HEK293 (cell line): ENCODE results near the gene LRRC59.

Experiments
- CTCF ChIA-PET: fragments of 350-600 bp; formaldehyde crosslinking; extraction: SDS; loops from one replicate; lab custom pipeline; 2021; ENCODE audit warnings: antibody characterized with exemption; lab: Yijun Ruan, JAX
- POLR2A ChIA-PET: fragments of 300-600 bp; formaldehyde crosslinking; extraction: SDS; loops from one replicate; lab custom pipeline; 2020; ENCODE audit warnings: antibody characterized with exemption, inconsistent platforms; lab: Yijun Ruan, JAX
- H3K27ac ChIP-seq: fragments of 200-500 bp; sonication (Bioruptor generic); 2 replicates; pipeline ENCODE4 v1.5.1; 2014; ENCODE audit warnings: low read depth, low read length, control low read depth, inconsistent platforms; ENCODE audit errors: extremely low read depth
- H3K36me3 ChIP-seq, 2 experiments: fragments of 200-500 bp in 1 of 2; sonication (Bioruptor generic) in 1 of 2; 1 replicate in 1 of 2; 2 replicates in 1 of 2; pipeline ENCODE4 v1.5.1; 2014 to 2017; ENCODE audit warnings: inconsistent platforms in 2 of 2, low read length in 2 of 2; ENCODE audit not compliant: control insufficient read depth in 2 of 2, insufficient read depth in 1 of 2
- H3K4me1 ChIP-seq: fragments of 200-500 bp; sonication (Bioruptor generic); 2 replicates; pipeline ENCODE4 v1.5.1; 2014; ENCODE audit warnings: mild to moderate bottlenecking, low read length, inconsistent platforms; ENCODE audit not compliant: control insufficient read depth, insufficient read depth
- H3K4me3 ChIP-seq: 2 replicates; pipeline ENCODE4 v1.5.1; 2011; ENCODE audit warnings: low read depth, mild to moderate bottlenecking, control low read depth, low read length, moderate library complexity
- H3K9me3 ChIP-seq: fragments of 200-500 bp; sonication (Bioruptor generic); 2 replicates; pipeline ENCODE4 v1.5.1; 2014; ENCODE audit warnings: low read depth, low read length, inconsistent platforms; ENCODE audit not compliant: control insufficient read depth, insufficient read depth
- BCL11A ChIP-seq: fragments of 450-650 bp; formaldehyde crosslinking; IDR thresholded peaks from 2 replicates; pipeline ENCODE4 v1.5.1; 2016; ENCODE audit warnings: low read depth, missing biosample characterization, missing genetic modification characterization
- YY2 ChIP-seq: fragments of 450-650 bp; formaldehyde crosslinking; IDR thresholded peaks from 2 replicates; pipeline ENCODE4 v1.5.1; 2016; ENCODE audit warnings: missing biosample characterization, missing genetic modification characterization
- ZFHX2 ChIP-seq: fragments of 450-650 bp; formaldehyde crosslinking; conservative IDR thresholded peaks from 2 replicates; pipeline ENCODE4 v1.5.1; 2016; ENCODE audit warnings: missing biosample characterization, missing genetic modification characterization
- ZNF184 ChIP-seq: fragments of 450-650 bp; IDR thresholded peaks from 2 replicates; pipeline ENCODE4 v1.5.1; 2018; ENCODE audit warnings: missing biosample characterization, mild to moderate bottlenecking, missing genetic modification characterization
- ZNF202 ChIP-seq: fragments of 450-650 bp; formaldehyde crosslinking; IDR thresholded peaks from 2 replicates; pipeline ENCODE4 v1.5.1; 2016; ENCODE audit warnings: missing biosample characterization, missing genetic modification characterization, borderline replicate concordance
- ZNF23 ChIP-seq: fragments of 450-650 bp; formaldehyde crosslinking; IDR thresholded peaks from 2 replicates; pipeline ENCODE4 v1.5.1; 2016; ENCODE audit warnings: missing biosample characterization, missing genetic modification characterization, borderline replicate concordance
- ZNF398 ChIP-seq: fragments of 450-650 bp; formaldehyde crosslinking; IDR thresholded peaks from 2 replicates; pipeline ENCODE4 v1.5.1; 2017; ENCODE audit warnings: missing biosample characterization, missing genetic modification characterization
- ZNF449 ChIP-seq: fragments of 450-650 bp; formaldehyde crosslinking; IDR thresholded peaks from 2 replicates; pipeline ENCODE4 v1.5.1; 2017; ENCODE audit warnings: missing biosample characterization, mild to moderate bottlenecking, missing genetic modification characterization, moderate library complexity
- ZNF558 ChIP-seq: fragments of 450-650 bp; formaldehyde crosslinking; IDR thresholded peaks from 2 replicates; pipeline ENCODE4 v1.5.1; 2016; ENCODE audit warnings: missing biosample characterization, missing genetic modification characterization
- ZNF571 ChIP-seq: fragments of 450-650 bp; formaldehyde crosslinking; IDR thresholded peaks from 2 replicates; pipeline ENCODE4 v1.5.0; 2017; ENCODE audit warnings: missing biosample characterization, missing genetic modification characterization
- ZNF610 ChIP-seq: fragments of 450-650 bp; formaldehyde crosslinking; IDR thresholded peaks from 2 replicates; pipeline ENCODE4 v1.5.1; 2016; ENCODE audit warnings: missing biosample characterization, missing genetic modification characterization, borderline replicate concordance
- ZNF624 ChIP-seq: fragments of 450-650 bp; formaldehyde crosslinking; IDR thresholded peaks from 2 replicates; pipeline ENCODE4 v1.5.1; 2017; ENCODE audit warnings: missing biosample characterization, missing genetic modification characterization
- ZNF692 ChIP-seq: fragments of 450-650 bp; formaldehyde crosslinking; IDR thresholded peaks from 2 replicates; pipeline ENCODE4 v1.5.1; 2016; ENCODE audit warnings: missing biosample characterization, missing genetic modification characterization
- ZNF76 ChIP-seq: fragments of 450-650 bp; formaldehyde crosslinking; IDR thresholded peaks from 2 replicates; pipeline ENCODE4; 2016; ENCODE audit warnings: low read depth, missing biosample characterization, missing genetic modification characterization, borderline replicate concordance
- ZNF837 ChIP-seq: fragments of 450-650 bp; formaldehyde crosslinking; IDR thresholded peaks from 2 replicates; pipeline ENCODE4 v1.5.1; 2016; ENCODE audit warnings: missing biosample characterization, missing genetic modification characterization
- ZXDB ChIP-seq: fragments of 450-650 bp; formaldehyde crosslinking; IDR thresholded peaks from 2 replicates; pipeline ENCODE4 v1.5.1; 2016; ENCODE audit warnings: missing biosample characterization, missing genetic modification characterization

LRRC59 gene

DNA sequence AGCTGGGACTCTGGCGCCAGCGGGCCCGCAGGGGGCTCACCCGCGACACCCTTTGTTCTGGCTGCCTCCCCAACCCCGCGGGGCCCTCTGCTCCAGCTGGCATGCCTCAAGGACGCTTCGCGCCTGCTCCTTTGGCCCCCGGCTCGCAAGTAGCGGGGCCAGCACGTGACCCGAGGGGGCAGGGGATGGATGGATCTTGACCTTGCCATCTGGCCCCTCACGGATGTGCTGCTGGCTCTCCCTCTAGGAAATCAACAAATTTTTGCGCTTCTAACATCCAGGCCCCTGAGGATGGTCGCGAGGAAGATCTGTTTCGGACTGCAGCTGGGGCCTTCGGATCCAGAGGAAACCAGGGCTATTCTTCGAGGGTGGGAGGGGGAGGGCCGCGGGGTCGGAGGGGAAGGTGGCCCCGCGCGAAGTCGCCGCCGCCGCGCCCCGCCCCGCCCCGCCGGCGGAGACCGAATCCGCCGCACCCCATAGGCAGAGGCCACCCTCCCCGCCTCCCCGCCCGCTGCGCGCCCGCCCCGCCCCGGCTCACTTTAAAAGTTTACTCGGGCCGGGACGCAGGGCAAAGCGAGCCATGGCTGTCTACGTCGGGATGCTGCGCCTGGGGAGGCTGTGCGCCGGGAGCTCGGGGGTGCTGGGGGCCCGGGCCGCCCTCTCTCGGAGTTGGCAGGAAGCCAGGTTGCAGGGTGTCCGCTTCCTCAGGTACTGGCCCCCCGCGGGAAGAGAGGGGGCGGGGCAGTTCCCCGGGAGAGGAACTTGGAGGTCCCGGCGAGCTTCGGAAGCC is 28.6 kb upstream of the LRRC59 start, which contains the start of gene ACSF2 (continued):
- TF ChIP-seq ZNF692 (tag by site-specific recombination) (peak; percentile 46; the same call in 1 of the 2 replicates), BCL11A (tag by site-specific recombination) (0 out of 2 replicates have a peak, but pooled peaks have one; percentile 32), ZNF624 (tag by site-specific recombination) (no peak), ZNF610 (tag by site-specific recombination) (no peak), ZNF449 (tag by site-specific recombination) (no peak), ZNF571 (tag by site-specific recombination) (no peak), YY2 (tag by site-specific recombination) (no peak), ZNF202 (peak; percentile 81; the same call in 1 of the 2 replicates), ZNF23 (no peak), ZNF76 (tag by site-specific recombination) (no peak), ZNF837 (tag by site-specific recombination) (no peak), ZFHX2 (tag by site-specific recombination) (no peak), ZNF184 (no peak), ZNF398 (tag by site-specific recombination) (peak; percentile 45; the same call in 1 of the 2 replicates)

DNA sequence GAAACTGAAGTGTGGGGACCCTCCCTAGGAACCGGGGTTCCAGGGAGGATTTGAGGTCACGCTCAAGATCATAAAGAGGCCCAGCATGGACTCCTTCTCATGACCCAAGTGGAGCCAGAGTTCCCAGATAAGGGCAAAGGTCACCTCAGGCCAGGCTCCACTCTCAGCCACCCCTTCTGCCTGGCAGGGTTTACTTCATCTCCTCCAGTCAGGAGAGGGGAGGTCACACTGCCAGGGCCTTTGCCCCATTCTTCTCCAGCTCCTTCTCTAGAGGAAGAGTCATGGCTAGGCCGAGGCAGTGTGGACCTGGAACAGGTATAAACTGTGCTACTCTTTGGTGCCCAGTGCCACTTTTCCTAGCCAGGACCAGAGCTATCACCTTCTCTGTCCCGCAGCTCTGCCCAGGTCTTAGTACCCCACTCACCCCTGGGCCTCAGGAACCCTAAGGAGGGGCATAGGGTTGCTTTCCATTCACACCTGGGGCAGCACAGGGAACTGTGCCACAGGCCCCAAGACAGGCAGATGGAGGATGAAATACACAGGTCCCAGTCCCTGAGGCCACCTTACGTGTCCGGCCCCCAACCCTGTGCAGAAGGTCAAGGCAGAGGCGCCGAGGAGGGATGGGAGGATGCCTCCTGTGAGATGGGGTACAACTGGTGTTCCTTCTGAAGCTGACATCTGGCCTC is 27.8 kb upstream of the LRRC59 start:
- no peak overlapping the region for H3K4me3 ChIP-seq
- peak; percentile 92 for TF ChIP-seq ZNF558 (tag by site-specific recombination)
- 0 out of 2 replicates have a peak, but pooled peaks have one; percentile 8 for TF ChIP-seq ZXDB (tag by site-specific recombination)
- no peak for TF ChIP-seq ZNF184
- TF ChIP-seq, all 188 proteins: peak for 2

More for the DNA sequence above, 27.8 kb upstream of the LRRC59 start:
- peaks cover 10% of the 10 kb centered on the region; the same call in 1 of the 2 replicates for H3K4me1 ChIP-seq
- POLR2A ChIA-PET: interaction anchor here (0.9 to 1.5 kb wide), 2 partner anchors 10 to 35 kb away, joined by 3 to 4 read pairs; no protein-coding TSS in a partner anchor
- CTCF ChIA-PET: interaction anchor here (0.5 to 9.9 kb wide), 3 partner anchors 9 to 1540 kb away, joined by 3 to 71 read pairs (median 6); partner anchors contain the start of gene LRRC59
- H3K36me3 ChIP-seq: peaks cover 0 to 5% of the 10 kb centered on the region in 2 experiments; a peak in 1 of 3 replicates
- H3K27ac ChIP-seq: peak overlapping the region; percentile 71; the same call in 1 of the 2 replicates
- H3K9me3 ChIP-seq: no peaks in the 10 kb centered on the region
